HG03575 (cell line): ENCODE data around the gene PERM1.
"Not testable (repeated sequence)": the region's sequence is repeated elsewhere in the genome, so short reads cannot be mapped to it uniquely, and the experiment has no call there.

Experiments
- ATAC-seq: cut with Tn5 transposase; IDR thresholded peaks from one replicate; pipeline ENCODE4 v1.9.1; 2021; ENCODE audit not compliant: unreplicated experiment, insufficient number of reproducible peaks, low FRiP score; ENCODE audit errors: extremely low read depth

Gene PERM1

GRCh38 chr1:982765-983436 lies 1.0 kb upstream of the PERM1 start:
- ATAC-seq, result no peak

GRCh38 chr1:981491-981954 lies 370 bp downstream of the PERM1 start:
- no peak for ATAC-seq

GRCh38 chr1:980602-981395 lies 1.1 kb downstream of the PERM1 start:
- no peak for ATAC-seq

GRCh38 chr1:980137-980571 lies 1.7 kb downstream of the PERM1 start:
- no peak for ATAC-seq

- no peak for ATAC-seq
Measured at GRCh38 chr1:979744-980072, 2.2 kb downstream of the PERM1 start.

- no peak for ATAC-seq
Measured at GRCh38 chr1:978835-979743, 2.8 kb downstream of the PERM1 start.

GRCh38 chr1:978069-978834 lies 3.6 kb downstream of the PERM1 start:
- ATAC-seq, result no peak

GRCh38 chr1:976791-977190 lies 5.1 kb downstream of the PERM1 start:
- ATAC-seq, result not testable (repeated sequence)

GRCh38 chr1:975896-976683 lies 5.8 kb downstream of the PERM1 start:
- no peak for ATAC-seq

- no peak for ATAC-seq
Measured at GRCh38 chr1:975365-975764, 6.5 kb downstream of the PERM1 start.

- ATAC-seq, result no peak
Measured at GRCh38 chr1:974687-975328, 7.1 kb downstream of the PERM1 start.

GRCh38 chr1:974293-974640 lies 7.6 kb downstream of the PERM1 start:
- no peak for ATAC-seq

GRCh38 chr1:973459-974292 lies 8.2 kb downstream of the PERM1 start:
- no peak for ATAC-seq

GRCh38 chr1:972726-973458 lies 9.0 kb downstream of the PERM1 start:
- ATAC-seq, result no peak

- ATAC-seq, result no peak
Measured at GRCh38 chr1:971751-972506, 10.0 kb downstream of the PERM1 start.
